Measurements from ENCODE around the gene OPHN1.
A peak's percentile ranks its signal among the peaks of the same experiment; 100 is the strongest.
"Not testable (repeated sequence)": the region's sequence is repeated elsewhere in the genome, so short reads cannot be mapped to it uniquely, and the experiment has no call there.

The OPHN1 gene

GRCh38 chrX:68084765-68085164 lies 348.5 kb downstream of the OPHN1 start:
- peak; percentile 61 to 68 for DNase-seq (ENCODE audit: low read depth in 2 of 2)
- TF ChIP-seq, protein P1, sequence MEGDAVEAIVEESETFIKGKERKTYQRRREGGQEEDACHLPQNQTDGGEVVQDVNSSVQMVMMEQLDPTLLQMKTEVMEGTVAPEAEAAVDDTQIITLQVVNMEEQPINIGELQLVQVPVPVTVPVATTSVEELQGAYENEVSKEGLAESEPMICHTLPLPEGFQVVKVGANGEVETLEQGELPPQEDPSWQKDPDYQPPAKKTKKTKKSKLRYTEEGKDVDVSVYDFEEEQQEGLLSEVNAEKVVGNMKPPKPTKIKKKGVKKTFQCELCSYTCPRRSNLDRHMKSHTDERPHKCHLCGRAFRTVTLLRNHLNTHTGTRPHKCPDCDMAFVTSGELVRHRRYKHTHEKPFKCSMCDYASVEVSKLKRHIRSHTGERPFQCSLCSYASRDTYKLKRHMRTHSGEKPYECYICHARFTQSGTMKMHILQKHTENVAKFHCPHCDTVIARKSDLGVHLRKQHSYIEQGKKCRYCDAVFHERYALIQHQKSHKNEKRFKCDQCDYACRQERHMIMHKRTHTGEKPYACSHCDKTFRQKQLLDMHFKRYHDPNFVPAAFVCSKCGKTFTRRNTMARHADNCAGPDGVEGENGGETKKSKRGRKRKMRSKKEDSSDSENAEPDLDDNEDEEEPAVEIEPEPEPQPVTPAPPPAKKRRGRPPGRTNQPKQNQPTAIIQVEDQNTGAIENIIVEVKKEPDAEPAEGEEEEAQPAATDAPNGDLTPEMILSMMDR (IDR thresholded peaks at IDR 0.05; ENCODE audit: low read depth, low read length): no peak
- H3K4me3 ChIP-seq (replicated peaks in 1 of 2; ENCODE audit: low read depth in 2 of 2, low read length in 2 of 2): no peak overlapping the region

GRCh38 chrX:68083510-68083909 lies 349.8 kb downstream of the OPHN1 start:
- TF ChIP-seq, protein P1 (IDR thresholded peaks at IDR 0.05; ENCODE audit: low read depth, low read length): no peak
- H3K4me3 ChIP-seq (replicated peaks in 1 of 2; ENCODE audit: low read depth in 2 of 2, low read length in 2 of 2): no peak overlapping the region
- peak; percentile 5 to 59 for DNase-seq (ENCODE audit: low read depth in 2 of 2)

DNA sequence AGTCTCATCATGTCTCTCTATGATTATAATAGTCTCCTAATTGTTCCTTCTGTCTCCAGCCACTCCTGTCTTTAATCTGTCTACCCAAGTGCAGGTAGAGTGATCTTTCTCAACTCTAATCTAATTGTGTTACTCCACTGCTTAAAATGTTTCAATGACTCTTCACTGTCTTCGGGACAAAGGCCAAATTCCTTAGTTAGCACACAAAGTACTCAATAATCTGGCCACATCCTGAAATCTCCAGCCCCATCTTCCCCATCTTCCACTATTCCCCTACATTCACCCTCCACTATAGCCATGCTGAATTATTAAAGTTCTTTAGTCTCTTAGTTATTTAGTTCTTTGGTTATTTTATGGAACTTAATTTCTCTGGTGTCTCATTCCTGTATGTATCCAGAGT lies 353.3 kb downstream of the OPHN1 start:
- H3K4me3 ChIP-seq (replicated peaks in 1 of 2; ENCODE audit: low read depth in 2 of 2, low read length in 2 of 2): no peak overlapping the region
- TF ChIP-seq, protein P1 (IDR thresholded peaks at IDR 0.05; ENCODE audit: low read depth, low read length): no peak
- DNase-seq (ENCODE audit: low read depth in 2 of 2): peak in 1 of 2 donors; percentile 10

GRCh38 chrX:68078801-68079200 lies 354.5 kb downstream of the OPHN1 start:
- not testable (repeated sequence) for H3K4me3 ChIP-seq (replicated peaks in 1 of 2; ENCODE audit: low read depth in 2 of 2, low read length in 2 of 2); DNase-seq (ENCODE audit: low read depth in 2 of 2)

- TF ChIP-seq, protein P1 (IDR thresholded peaks at IDR 0.05; ENCODE audit: low read depth, low read length): no peak
Observed at GRCh38 chrX:68077378-68077777, 355.9 kb downstream of the OPHN1 start.

DNA sequence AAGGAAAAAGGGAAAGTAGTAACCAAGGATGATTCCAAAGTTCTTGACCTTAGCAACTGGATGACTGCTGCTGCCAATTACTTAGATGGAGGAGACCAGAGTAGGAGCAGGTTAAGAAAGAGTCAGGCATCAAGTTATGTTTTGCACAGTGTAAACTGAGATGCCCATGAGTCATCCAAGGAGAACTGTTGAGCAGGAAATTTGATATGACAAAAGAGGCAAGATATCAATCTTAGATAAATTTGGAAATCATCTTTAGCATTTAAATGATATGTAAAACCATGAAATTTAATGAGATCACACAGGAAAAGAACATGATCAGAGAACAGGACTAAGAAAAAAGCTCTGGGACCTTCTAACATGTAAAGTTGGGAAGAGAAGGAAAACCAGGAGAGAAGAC lies 361.3 kb downstream of the OPHN1 start:
- TF ChIP-seq, protein P1 (IDR thresholded peaks at IDR 0.05; ENCODE audit: low read depth, low read length): no peak
- DNase-seq (ENCODE audit: low read depth in 2 of 2): no peak
- H3K4me3 ChIP-seq (replicated peaks in 1 of 2; ENCODE audit: low read depth in 2 of 2, low read length in 2 of 2): no peak overlapping the region

More at GRCh38 chrX:68077378-68077777, 355.9 kb downstream of the OPHN1 start:
- DNase-seq (ENCODE audit: low read depth in 2 of 2): no peak
- H3K4me3 ChIP-seq (replicated peaks in 1 of 2; ENCODE audit: low read depth in 2 of 2, low read length in 2 of 2): no peak overlapping the region

- H3K4me3 ChIP-seq (replicated peaks in 1 of 2; ENCODE audit: low read depth in 2 of 2, low read length in 2 of 2); DNase-seq (ENCODE audit: low read depth in 2 of 2): not testable (repeated sequence)
Observed at GRCh38 chrX:68070119-68070518, 363.2 kb downstream of the OPHN1 start.

- TF ChIP-seq, protein P1 (IDR thresholded peaks at IDR 0.05; ENCODE audit: low read depth, low read length): no peak
- DNase-seq (ENCODE audit: low read depth in 2 of 2): no peak
- H3K4me3 ChIP-seq (replicated peaks in 1 of 2; ENCODE audit: low read depth in 2 of 2, low read length in 2 of 2): no peak overlapping the region
Observed at GRCh38 chrX:68061206-68061535, 372.1 kb downstream of the OPHN1 start.
